GM04504 (cell line): ENCODE measurements around the gene TLR10.
"Not testable (repeated sequence)": the region's sequence is repeated elsewhere in the genome, so short reads cannot be mapped to it uniquely, and the experiment has no call there.

ENCODE experiments used
- DNase-seq: peaks from one replicate; pipeline ENCODE4 v3.0.0-alpha.2; 2012; ENCODE audit warnings: low read depth

TLR10 gene

GRCh38 chr4:38800961-38801450 is 18.2 kb upstream of the TLR10 start:
- no peak for DNase-seq

- no peak for DNase-seq
Measured at GRCh38 chr4:38800366-38800765, 17.6 kb upstream of the TLR10 start.

- no peak for DNase-seq
Measured at GRCh38 chr4:38795087-38795486, 12.3 kb upstream of the TLR10 start.

- DNase-seq = no peak
Measured at GRCh38 chr4:38794051-38794450, 11.3 kb upstream of the TLR10 start.

- DNase-seq = no peak
Measured at GRCh38 chr4:38791010-38791409, 8.2 kb upstream of the TLR10 start.

GRCh38 chr4:38788317-38788716 is 5.5 kb upstream of the TLR10 start:
- no peak for DNase-seq

GRCh38 chr4:38787693-38788092 is 4.9 kb upstream of the TLR10 start:
- DNase-seq = no peak

GRCh38 chr4:38785901-38786402 is 3.2 kb upstream of the TLR10 start:
- no peak for DNase-seq

- DNase-seq = no peak
Measured at GRCh38 chr4:38785041-38785790, 2.4 kb upstream of the TLR10 start.

- no peak for DNase-seq
Measured at GRCh38 chr4:38784141-38784540, 1.4 kb upstream of the TLR10 start.

- DNase-seq = no peak
Measured at GRCh38 chr4:38783109-38783460, 295 bp upstream of the TLR10 start.

GRCh38 chr4:38781854-38782261 is 932 bp downstream of the TLR10 start:
- no peak for DNase-seq

- DNase-seq = no peak
Measured at GRCh38 chr4:38780833-38781484, 1.8 kb downstream of the TLR10 start.

GRCh38 chr4:38779790-38780189 is 3.0 kb downstream of the TLR10 start:
- no peak for DNase-seq

- DNase-seq = not testable (repeated sequence)
Measured at GRCh38 chr4:38777925-38778324, 4.9 kb downstream of the TLR10 start.

- DNase-seq = no peak
Measured at GRCh38 chr4:38775326-38775725, 7.5 kb downstream of the TLR10 start.

GRCh38 chr4:38774181-38774955 is 8.4 kb downstream of the TLR10 start:
- no peak for DNase-seq

GRCh38 chr4:38770281-38770680 is 12.5 kb downstream of the TLR10 start:
- not testable (repeated sequence) for DNase-seq

- no peak for DNase-seq
Measured at GRCh38 chr4:38769857-38770256, 12.9 kb downstream of the TLR10 start.

GRCh38 chr4:38769441-38769840 is 13.3 kb downstream of the TLR10 start:
- no peak for DNase-seq

- no peak for DNase-seq
Measured at GRCh38 chr4:38768968-38769394, 13.8 kb downstream of the TLR10 start.

- not testable (repeated sequence) for DNase-seq
Measured at GRCh38 chr4:38766940-38767339, 15.8 kb downstream of the TLR10 start.

GRCh38 chr4:38765382-38765781 is 17.4 kb downstream of the TLR10 start:
- no peak for DNase-seq
